ENCODE data around the gene ZNF556. TPM values are rescaled to one million over a fixed set of nuclear protein-coding genes. Genes with fewer than 3 reads are reported as not detected.

Gene ZNF556
- total RNA-seq, 1 experiment from 2014 or later, result not detected

DNA sequence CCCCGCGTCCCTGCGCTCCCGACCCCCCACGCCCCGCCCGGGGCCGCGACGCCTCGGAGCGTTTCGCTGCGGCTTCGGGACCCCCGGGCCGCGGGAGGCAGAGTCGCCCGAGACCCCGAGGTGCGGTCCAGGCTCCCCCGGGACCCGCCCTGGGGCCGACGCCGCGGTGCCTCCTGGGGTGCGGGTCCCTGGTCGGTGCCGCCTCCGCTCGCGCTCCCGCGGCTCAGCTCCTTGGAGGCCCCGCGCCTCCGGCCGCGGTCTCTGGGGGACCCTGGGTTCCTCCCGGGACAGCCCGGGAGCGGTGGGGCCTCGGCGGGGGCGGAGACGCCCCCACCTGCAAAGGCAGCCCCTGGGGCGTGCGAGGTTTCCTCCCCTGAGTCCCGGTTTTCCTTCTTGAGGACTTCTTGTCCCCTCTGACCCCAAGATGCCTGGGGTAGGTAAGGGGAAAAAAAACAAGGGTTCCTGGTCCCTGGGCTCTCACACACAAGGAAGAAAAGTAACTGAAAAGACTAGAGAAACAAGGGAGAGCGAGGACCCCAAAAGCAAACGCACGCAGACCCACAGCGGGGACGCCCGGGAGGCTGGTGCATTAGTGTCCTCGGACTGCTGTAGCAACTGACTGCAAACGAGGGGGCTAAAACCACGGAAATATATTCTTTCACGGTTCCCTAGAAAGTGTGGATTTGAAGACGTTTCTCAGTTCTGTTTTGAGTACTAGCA lies 25.1 kb upstream of the ZNF556 start:
- in situ Hi-C loops (cut with HindIII; ENCODE audit: low pct_unique_long_range_greater_than_20kb, low sequenced_read_pairs) (no loop called here), intact Hi-C loops (cut with micrococcal nuclease; ENCODE audit: unreplicated experiment) (no loop called here)
- H3K9me3 ChIP-seq (ENCODE audit: control insufficient read depth, insufficient read depth, low read depth, low read length), result peaks cover 2% of the 10 kb centered on the region; the same call in 1 of the 2 replicates
- no TSS peak for BruUV-seq (replicated peaks)
- no peaks in the 10 kb centered on the region; the same call in 1 of the 2 replicates for H3K4me1 ChIP-seq (ENCODE audit: control insufficient read depth, insufficient read depth, low read length)
- H3K4me3 ChIP-seq (ENCODE audit: low read depth in 2 of 2, low read length in 2 of 2), result peak overlapping the region; percentile 66 to 77
- peak; percentile 18; the same call in 1 of the 2 replicates for ATAC-seq
- no peak for TF ChIP-seq SIN3A (IDR thresholded peaks at IDR 0.05; ENCODE audit: borderline replicate concordance, insufficient read depth, low read depth, low read length)
- TF ChIP-seq, protein P1, sequence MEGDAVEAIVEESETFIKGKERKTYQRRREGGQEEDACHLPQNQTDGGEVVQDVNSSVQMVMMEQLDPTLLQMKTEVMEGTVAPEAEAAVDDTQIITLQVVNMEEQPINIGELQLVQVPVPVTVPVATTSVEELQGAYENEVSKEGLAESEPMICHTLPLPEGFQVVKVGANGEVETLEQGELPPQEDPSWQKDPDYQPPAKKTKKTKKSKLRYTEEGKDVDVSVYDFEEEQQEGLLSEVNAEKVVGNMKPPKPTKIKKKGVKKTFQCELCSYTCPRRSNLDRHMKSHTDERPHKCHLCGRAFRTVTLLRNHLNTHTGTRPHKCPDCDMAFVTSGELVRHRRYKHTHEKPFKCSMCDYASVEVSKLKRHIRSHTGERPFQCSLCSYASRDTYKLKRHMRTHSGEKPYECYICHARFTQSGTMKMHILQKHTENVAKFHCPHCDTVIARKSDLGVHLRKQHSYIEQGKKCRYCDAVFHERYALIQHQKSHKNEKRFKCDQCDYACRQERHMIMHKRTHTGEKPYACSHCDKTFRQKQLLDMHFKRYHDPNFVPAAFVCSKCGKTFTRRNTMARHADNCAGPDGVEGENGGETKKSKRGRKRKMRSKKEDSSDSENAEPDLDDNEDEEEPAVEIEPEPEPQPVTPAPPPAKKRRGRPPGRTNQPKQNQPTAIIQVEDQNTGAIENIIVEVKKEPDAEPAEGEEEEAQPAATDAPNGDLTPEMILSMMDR (IDR thresholded peaks at IDR 0.05), result no peak
- no peak for TF ChIP-seq TCF7L2 (IDR thresholded peaks at IDR 0.05; ENCODE audit: low read depth, low read length)
- H3K36me3 ChIP-seq (ENCODE audit: control insufficient read depth, insufficient read depth, low read length), result no peaks in the 10 kb centered on the region
- CTCF ChIA-PET, result interaction anchor here (1.0 kb wide), 1 partner anchor 19 kb away, joined by 3 read pairs; no protein-coding TSS in a partner anchor
- no peaks in the 10 kb centered on the region for H3K27me3 ChIP-seq (ENCODE audit: control insufficient read depth, insufficient read depth, low read length)
- H3K27ac ChIP-seq (ENCODE audit: low read length), result peak overlapping the region; percentile 69
- DNase-seq (ENCODE audit: low read depth, low spot score), result no peak
- POLR2A ChIA-PET, result no interaction called here

DNA sequence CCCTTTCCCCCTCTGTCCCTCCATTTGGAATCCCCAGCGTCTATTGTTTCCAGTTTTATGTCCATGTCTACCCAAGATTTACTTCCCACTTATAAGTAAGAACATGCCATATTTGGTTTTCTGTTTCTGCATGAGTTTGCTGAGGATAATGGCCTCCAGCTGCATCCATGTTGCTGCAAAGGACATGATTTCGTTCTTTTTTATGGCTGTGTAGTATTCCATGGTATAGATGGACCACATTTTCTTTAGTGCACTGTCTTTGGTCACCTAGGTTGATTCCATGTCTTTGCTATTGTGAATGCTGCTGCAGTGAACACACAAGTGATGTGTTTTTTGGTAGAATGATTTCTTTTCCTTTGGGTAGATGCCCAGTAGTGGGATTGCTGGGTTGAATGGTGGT lies 22.0 kb upstream of the ZNF556 start:
- peaks cover 16% of the 10 kb centered on the region; the same call in 1 of the 2 replicates for H3K9me3 ChIP-seq (ENCODE audit: control insufficient read depth, insufficient read depth, low read depth, low read length)
- ATAC-seq (no peak), DNase-seq (ENCODE audit: low read depth, low spot score) (no peak)
- in situ Hi-C loops (cut with HindIII; ENCODE audit: low pct_unique_long_range_greater_than_20kb, low sequenced_read_pairs) (no loop called here), intact Hi-C loops (cut with micrococcal nuclease; ENCODE audit: unreplicated experiment) (no loop called here)
- no peak overlapping the region for H3K27ac ChIP-seq (ENCODE audit: low read length)
- no TSS peak for BruUV-seq (replicated peaks)
- H3K4me1 ChIP-seq (ENCODE audit: control insufficient read depth, insufficient read depth, low read length), result no peaks in the 10 kb centered on the region; the same call in 1 of the 2 replicates
- ChIA-PET POLR2A (no interaction called here), CTCF (no interaction called here)
- TF ChIP-seq TCF7L2 (IDR thresholded peaks at IDR 0.05; ENCODE audit: low read depth, low read length), result no peak
- TF ChIP-seq, protein P2, sequence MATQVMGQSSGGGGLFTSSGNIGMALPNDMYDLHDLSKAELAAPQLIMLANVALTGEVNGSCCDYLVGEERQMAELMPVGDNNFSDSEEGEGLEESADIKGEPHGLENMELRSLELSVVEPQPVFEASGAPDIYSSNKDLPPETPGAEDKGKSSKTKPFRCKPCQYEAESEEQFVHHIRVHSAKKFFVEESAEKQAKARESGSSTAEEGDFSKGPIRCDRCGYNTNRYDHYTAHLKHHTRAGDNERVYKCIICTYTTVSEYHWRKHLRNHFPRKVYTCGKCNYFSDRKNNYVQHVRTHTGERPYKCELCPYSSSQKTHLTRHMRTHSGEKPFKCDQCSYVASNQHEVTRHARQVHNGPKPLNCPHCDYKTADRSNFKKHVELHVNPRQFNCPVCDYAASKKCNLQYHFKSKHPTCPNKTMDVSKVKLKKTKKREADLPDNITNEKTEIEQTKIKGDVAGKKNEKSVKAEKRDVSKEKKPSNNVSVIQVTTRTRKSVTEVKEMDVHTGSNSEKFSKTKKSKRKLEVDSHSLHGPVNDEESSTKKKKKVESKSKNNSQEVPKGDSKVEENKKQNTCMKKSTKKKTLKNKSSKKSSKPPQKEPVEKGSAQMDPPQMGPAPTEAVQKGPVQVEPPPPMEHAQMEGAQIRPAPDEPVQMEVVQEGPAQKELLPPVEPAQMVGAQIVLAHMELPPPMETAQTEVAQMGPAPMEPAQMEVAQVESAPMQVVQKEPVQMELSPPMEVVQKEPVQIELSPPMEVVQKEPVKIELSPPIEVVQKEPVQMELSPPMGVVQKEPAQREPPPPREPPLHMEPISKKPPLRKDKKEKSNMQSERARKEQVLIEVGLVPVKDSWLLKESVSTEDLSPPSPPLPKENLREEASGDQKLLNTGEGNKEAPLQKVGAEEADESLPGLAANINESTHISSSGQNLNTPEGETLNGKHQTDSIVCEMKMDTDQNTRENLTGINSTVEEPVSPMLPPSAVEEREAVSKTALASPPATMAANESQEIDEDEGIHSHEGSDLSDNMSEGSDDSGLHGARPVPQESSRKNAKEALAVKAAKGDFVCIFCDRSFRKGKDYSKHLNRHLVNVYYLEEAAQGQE (IDR thresholded peaks at IDR 0.05; ENCODE audit: insufficient read depth in 1 of 2, low read depth in 2 of 2, low read length in 1 of 2), result no peak
- no peak for TF ChIP-seq SIN3A (IDR thresholded peaks at IDR 0.05; ENCODE audit: borderline replicate concordance, insufficient read depth, low read depth, low read length)
- TF ChIP-seq POLR2AphosphoS5 (IDR thresholded peaks at IDR 0.05; ENCODE audit: low read depth, low read length), result no peak
- TF ChIP-seq, protein P1 (IDR thresholded peaks at IDR 0.05), result no peak
- H3K27me3 ChIP-seq (ENCODE audit: control insufficient read depth, insufficient read depth, low read length), result no peaks in the 10 kb centered on the region
- H3K36me3 ChIP-seq (ENCODE audit: control insufficient read depth, insufficient read depth, low read length), result no peaks in the 10 kb centered on the region
- no peak overlapping the region for H3K4me3 ChIP-seq (ENCODE audit: low read depth in 2 of 2, low read length in 2 of 2)

All from Panc1 (cell line).